Neural cell (in vitro differentiated cells): ENCODE data around the gene HS6ST2. TPM values are rescaled to one million over a fixed set of nuclear protein-coding genes. Genes with fewer than 3 reads are reported as not detected.

Source experiments
- H2AFZ ChIP-seq: fragments of 200-600, 300-800 bp; sonication (generic), shearing (Covaris generic); 2 replicates; pipeline ENCODE4 v1.6.0; 2014; ENCODE audit warnings: low read depth, mild to moderate bottlenecking, antibody characterized with exemption, low read length, moderate library complexity
- H3F3A ChIP-seq: fragments of 200-600 bp; shearing (Covaris generic); 2 replicates; pipeline ENCODE4 v1.6.1; 2016; ENCODE audit warnings: mild to moderate bottlenecking, moderate library complexity, mixed read lengths, antibody characterized with exemption, low read length; ENCODE audit not compliant: insufficient read depth, poor library complexity, severe bottlenecking
- H3K27ac ChIP-seq: fragments of 200-600, 300-800 bp; sonication (generic), shearing (Covaris generic); 2 replicates; pipeline ENCODE4 v1.5.1; 2014; ENCODE audit warnings: mild to moderate bottlenecking, low read length, moderate library complexity
- H3K27me3 ChIP-seq: fragments of 300-800, 200-600 bp; sonication (generic), shearing (Covaris generic); 2 replicates; pipeline ENCODE4 v1.6.0; 2014; ENCODE audit warnings: mild to moderate bottlenecking, low read depth, low read length, moderate library complexity; ENCODE audit not compliant: insufficient read depth
- H3K36me3 ChIP-seq: fragments of 300-800, 200-600 bp; sonication (generic), shearing (Covaris generic); 2 replicates; pipeline ENCODE4 v1.5.1; 2014; ENCODE audit warnings: mild to moderate bottlenecking, antibody characterized with exemption, low read length, moderate library complexity; ENCODE audit not compliant: insufficient read depth
- H3K4me2 ChIP-seq: fragments of 300-800, 200-600 bp; sonication (generic), shearing (Covaris generic); 2 replicates; pipeline ENCODE4 v1.6.0; 2014; ENCODE audit warnings: mild to moderate bottlenecking, low read length
- H3K4me3 ChIP-seq: fragments of 300-800, 200-600 bp; sonication (generic), shearing (Covaris generic); 2 replicates; pipeline ENCODE4 v1.5.1; 2014; ENCODE audit warnings: mild to moderate bottlenecking, low read length, moderate library complexity
- H3K79me2 ChIP-seq: fragments of 200-600 bp; shearing (Covaris generic); replicated peaks from 2 replicates; pipeline ENCODE4 v1.6.0; 2014; ENCODE audit warnings: mild to moderate bottlenecking, low read length, moderate library complexity; ENCODE audit not compliant: insufficient read depth
- H3K9ac ChIP-seq: fragments of 300-800, 200-600 bp; sonication (generic), shearing (Covaris generic); 2 replicates; pipeline ENCODE4 v1.6.1; 2016; ENCODE audit warnings: mild to moderate bottlenecking, low read length, mixed read lengths
- H3K9me2 ChIP-seq: fragments of 200-600 bp; shearing (Covaris generic); 2 replicates; pipeline ENCODE4 v1.6.1; 2016; ENCODE audit warnings: mild to moderate bottlenecking, low read length, mixed read lengths; ENCODE audit not compliant: insufficient read depth
- H3K9me3 ChIP-seq: fragments of 200-600, 300-800 bp; sonication (generic), shearing (Covaris generic); 2 replicates; pipeline ENCODE4 v1.6.1; 2016; ENCODE audit warnings: mild to moderate bottlenecking, mixed run types, low read length, moderate library complexity, mixed read lengths
- H4K20me1 ChIP-seq: fragments of 200-600 bp; shearing (Covaris generic); 2 replicates; pipeline ENCODE4 v1.6.1; 2016; ENCODE audit warnings: mild to moderate bottlenecking, mixed run types; ENCODE audit not compliant: insufficient read depth
- EP300 ChIP-seq: fragments of 450-650 bp; conservative IDR thresholded peaks from 2 replicates; pipeline ENCODE4 v1.6.1; 2014; ENCODE audit warnings: antibody characterized with exemption, mild to moderate bottlenecking, moderate library complexity; ENCODE audit not compliant: poor library complexity, severe bottlenecking
- EZH2 ChIP-seq: fragments of 200-600, 300-800 bp; shearing (Covaris generic), sonication (generic); IDR thresholded peaks from 2 replicates; pipeline ENCODE4 v1.6.1; 2014; ENCODE audit warnings: antibody characterized with exemption, low read length, borderline replicate concordance, mild to moderate bottlenecking; ENCODE audit not compliant: insufficient read depth, poor library complexity, severe bottlenecking
- MXI1 ChIP-seq: fragments of 450-650 bp; conservative IDR thresholded peaks from 2 replicates; pipeline ENCODE4 v1.6.1; 2014; ENCODE audit warnings: antibody characterized with exemption, mild to moderate bottlenecking; ENCODE audit not compliant: poor library complexity, severe bottlenecking
- POLR2AphosphoS5 ChIP-seq: IDR thresholded peaks from 2 replicates; pipeline ENCODE4 v1.6.1; 2012
- RAD21 ChIP-seq: fragments of 450-650 bp; conservative IDR thresholded peaks from 2 replicates; pipeline ENCODE4 v1.6.1; 2014; ENCODE audit warnings: antibody characterized with exemption, mild to moderate bottlenecking, moderate library complexity
- SMC3 ChIP-seq: fragments of 450-650 bp; conservative IDR thresholded peaks from 2 replicates; pipeline ENCODE4 v1.6.1; 2014; ENCODE audit warnings: antibody characterized with exemption, mild to moderate bottlenecking, moderate library complexity; ENCODE audit not compliant: poor library complexity
- TAF1 ChIP-seq: IDR thresholded peaks from 2 replicates; pipeline ENCODE4 v1.6.1; 2012; ENCODE audit warnings: low read depth
- polyA plus RNA-seq: library from polyadenylated mRNA; depleted of rRNA; stranded (reverse); fragments of >200 nt; gene quantifications from 2 replicates; pipeline ENCODE4 v1.2.3, GENCODE V29; 2014
- TF ChIP-seq, protein P1 (sequence below): IDR thresholded peaks from 2 replicates; pipeline ENCODE4 v1.6.1; 2012; ENCODE audit warnings: borderline replicate concordance
- TF ChIP-seq, protein P2 (sequence below): fragments of 450-650 bp; IDR thresholded peaks from 2 replicates; pipeline ENCODE4 v1.5.1; 2014; ENCODE audit warnings: antibody characterized with exemption, mild to moderate bottlenecking, moderate library complexity; ENCODE audit not compliant: poor library complexity, severe bottlenecking

The HS6ST2 gene
- polyA plus RNA-seq, 1 donor from 2014 or later: 43.0 TPM

DNA sequence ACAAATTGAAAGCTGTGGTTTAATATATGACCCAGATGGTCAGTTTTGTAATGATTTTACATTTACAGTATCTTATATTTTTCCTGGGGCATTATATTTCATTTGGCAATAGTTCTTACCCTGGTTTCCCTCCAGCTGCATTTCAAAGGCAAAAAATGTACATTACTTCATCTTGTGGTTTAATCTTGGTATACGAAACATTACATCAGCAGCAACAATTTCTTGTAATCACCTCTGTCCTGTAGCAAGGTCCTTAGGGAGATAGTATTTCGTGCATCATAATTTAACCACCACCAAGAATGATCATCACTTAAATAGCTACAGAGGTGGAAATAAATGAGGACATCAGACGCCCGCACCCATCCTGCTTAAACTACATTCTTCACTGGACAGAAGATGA is 48.8 kb downstream of the HS6ST2 start:
- no peak overlapping the region for H3K27ac ChIP-seq
- H3K4me2 ChIP-seq: no peak overlapping the region
- TF ChIP-seq, protein P1, sequence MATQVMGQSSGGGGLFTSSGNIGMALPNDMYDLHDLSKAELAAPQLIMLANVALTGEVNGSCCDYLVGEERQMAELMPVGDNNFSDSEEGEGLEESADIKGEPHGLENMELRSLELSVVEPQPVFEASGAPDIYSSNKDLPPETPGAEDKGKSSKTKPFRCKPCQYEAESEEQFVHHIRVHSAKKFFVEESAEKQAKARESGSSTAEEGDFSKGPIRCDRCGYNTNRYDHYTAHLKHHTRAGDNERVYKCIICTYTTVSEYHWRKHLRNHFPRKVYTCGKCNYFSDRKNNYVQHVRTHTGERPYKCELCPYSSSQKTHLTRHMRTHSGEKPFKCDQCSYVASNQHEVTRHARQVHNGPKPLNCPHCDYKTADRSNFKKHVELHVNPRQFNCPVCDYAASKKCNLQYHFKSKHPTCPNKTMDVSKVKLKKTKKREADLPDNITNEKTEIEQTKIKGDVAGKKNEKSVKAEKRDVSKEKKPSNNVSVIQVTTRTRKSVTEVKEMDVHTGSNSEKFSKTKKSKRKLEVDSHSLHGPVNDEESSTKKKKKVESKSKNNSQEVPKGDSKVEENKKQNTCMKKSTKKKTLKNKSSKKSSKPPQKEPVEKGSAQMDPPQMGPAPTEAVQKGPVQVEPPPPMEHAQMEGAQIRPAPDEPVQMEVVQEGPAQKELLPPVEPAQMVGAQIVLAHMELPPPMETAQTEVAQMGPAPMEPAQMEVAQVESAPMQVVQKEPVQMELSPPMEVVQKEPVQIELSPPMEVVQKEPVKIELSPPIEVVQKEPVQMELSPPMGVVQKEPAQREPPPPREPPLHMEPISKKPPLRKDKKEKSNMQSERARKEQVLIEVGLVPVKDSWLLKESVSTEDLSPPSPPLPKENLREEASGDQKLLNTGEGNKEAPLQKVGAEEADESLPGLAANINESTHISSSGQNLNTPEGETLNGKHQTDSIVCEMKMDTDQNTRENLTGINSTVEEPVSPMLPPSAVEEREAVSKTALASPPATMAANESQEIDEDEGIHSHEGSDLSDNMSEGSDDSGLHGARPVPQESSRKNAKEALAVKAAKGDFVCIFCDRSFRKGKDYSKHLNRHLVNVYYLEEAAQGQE: no peak
- TF ChIP-seq MXI1: no peak
- TF ChIP-seq TAF1: no peak
- no peak for TF ChIP-seq EZH2
- no peak for TF ChIP-seq EP300

DNA sequence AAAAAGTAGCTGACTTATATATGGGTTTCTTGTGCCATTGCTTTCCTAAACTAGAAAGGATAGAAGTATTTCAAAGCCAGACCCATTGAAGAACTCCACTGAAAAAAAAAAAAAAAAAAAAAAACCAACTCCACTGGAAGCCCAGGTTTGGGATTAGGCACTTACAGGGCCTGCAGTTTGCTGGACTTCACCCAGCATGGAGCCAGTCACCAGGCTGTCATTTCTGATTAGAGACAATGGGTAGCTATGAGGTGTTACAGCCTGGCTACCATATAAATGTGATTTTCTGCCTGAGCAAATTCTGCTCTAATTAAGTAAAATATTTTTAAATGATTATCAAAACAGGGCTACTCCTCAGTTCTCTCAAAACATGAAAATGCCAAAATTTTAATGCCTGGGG is 49.5 kb downstream of the HS6ST2 start:
- H3K27ac ChIP-seq: no peak overlapping the region
- no peaks in the 10 kb centered on the region for H4K20me1 ChIP-seq
- no peaks in the 10 kb centered on the region for H3K9me3 ChIP-seq
- H3K4me3 ChIP-seq: no peak overlapping the region
- no peaks in the 10 kb centered on the region for H3K9me2 ChIP-seq
- H3K36me3 ChIP-seq: no peaks in the 10 kb centered on the region
- no peak overlapping the region for H3K4me2 ChIP-seq
- TF ChIP-seq POLR2AphosphoS5 (no peak), TAF1 (no peak), SMC3 (no peak), EP300 (no peak), MXI1 (no peak), RAD21 (no peak), EZH2 (no peak)
- TF ChIP-seq, protein P1: no peak
- TF ChIP-seq, protein P2, sequence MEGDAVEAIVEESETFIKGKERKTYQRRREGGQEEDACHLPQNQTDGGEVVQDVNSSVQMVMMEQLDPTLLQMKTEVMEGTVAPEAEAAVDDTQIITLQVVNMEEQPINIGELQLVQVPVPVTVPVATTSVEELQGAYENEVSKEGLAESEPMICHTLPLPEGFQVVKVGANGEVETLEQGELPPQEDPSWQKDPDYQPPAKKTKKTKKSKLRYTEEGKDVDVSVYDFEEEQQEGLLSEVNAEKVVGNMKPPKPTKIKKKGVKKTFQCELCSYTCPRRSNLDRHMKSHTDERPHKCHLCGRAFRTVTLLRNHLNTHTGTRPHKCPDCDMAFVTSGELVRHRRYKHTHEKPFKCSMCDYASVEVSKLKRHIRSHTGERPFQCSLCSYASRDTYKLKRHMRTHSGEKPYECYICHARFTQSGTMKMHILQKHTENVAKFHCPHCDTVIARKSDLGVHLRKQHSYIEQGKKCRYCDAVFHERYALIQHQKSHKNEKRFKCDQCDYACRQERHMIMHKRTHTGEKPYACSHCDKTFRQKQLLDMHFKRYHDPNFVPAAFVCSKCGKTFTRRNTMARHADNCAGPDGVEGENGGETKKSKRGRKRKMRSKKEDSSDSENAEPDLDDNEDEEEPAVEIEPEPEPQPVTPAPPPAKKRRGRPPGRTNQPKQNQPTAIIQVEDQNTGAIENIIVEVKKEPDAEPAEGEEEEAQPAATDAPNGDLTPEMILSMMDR: no peak
- no peak overlapping the region for H2AFZ ChIP-seq
- no peaks in the 10 kb centered on the region for H3F3A ChIP-seq
- H3K27me3 ChIP-seq: no peaks in the 10 kb centered on the region
- no peak overlapping the region for H3K9ac ChIP-seq
- H3K79me2 ChIP-seq: no peaks in the 10 kb centered on the region

More for the DNA sequence above, 48.8 kb downstream of the HS6ST2 start:
- H3K36me3 ChIP-seq: no peaks in the 10 kb centered on the region
- no peaks in the 10 kb centered on the region for H3K9me2 ChIP-seq
- no peaks in the 10 kb centered on the region for H3K27me3 ChIP-seq
- no peaks in the 10 kb centered on the region for H4K20me1 ChIP-seq
- H3K4me3 ChIP-seq: no peak overlapping the region
- no peaks in the 10 kb centered on the region for H3F3A ChIP-seq
- H3K9me3 ChIP-seq: no peaks in the 10 kb centered on the region
- no peaks in the 10 kb centered on the region for H3K79me2 ChIP-seq
- no peak overlapping the region for H3K9ac ChIP-seq
- no peak overlapping the region for H2AFZ ChIP-seq
